Activated CD4-positive, alpha-beta T cell treated with anti-CD3 and anti-CD28 coated beads, Interleukin-2, Interleukin-4, amounts not matched to agents 100 ng/mL and 50 ng/mL, durations not matched to agents 16 hours and 8 hours (primary cell): ENCODE data around the gene EDC4.
"Not testable (repeated sequence)": the region's sequence is repeated elsewhere in the genome, so short reads cannot be mapped to it uniquely, and the experiment has no call there.

ENCODE experiments used
- DNase-seq: peaks from one replicate; pipeline ENCODE4 v3.0.0-alpha.2; 2020; ENCODE audit warnings: low spot score

EDC4 gene

GRCh38 chr16:67872631-67873434 is at the start of gene EDC4:
EDC4 (plus strand) TSS chr16:67873052; CDS start chr16:67873262, 210 bp downstream.
- peak; percentile 90 for DNase-seq

GRCh38 chr16:67825119-67825518 is 47.7 kb upstream of the EDC4 start:
- DNase-seq = no peak

- DNase-seq = no peak
Observed at GRCh38 chr16:67825906-67826305, 46.9 kb upstream of the EDC4 start.

GRCh38 chr16:67828651-67829050 is 44.2 kb upstream of the EDC4 start:
- DNase-seq = no peak

- no peak for DNase-seq
Observed at GRCh38 chr16:67833030-67833414, 39.8 kb upstream of the EDC4 start.

GRCh38 chr16:67833415-67834241 is 39.2 kb upstream of the EDC4 start:
- peak; percentile 96 for DNase-seq

- DNase-seq = no peak
Observed at GRCh38 chr16:67834242-67834614, 38.6 kb upstream of the EDC4 start.

GRCh38 chr16:67837190-67837589 is 35.7 kb upstream of the EDC4 start:
- DNase-seq = not testable (repeated sequence)

- no peak for DNase-seq
Observed at GRCh38 chr16:67837811-67838210, 35.0 kb upstream of the EDC4 start.

GRCh38 chr16:67841198-67841815 is 31.5 kb upstream of the EDC4 start:
- DNase-seq = no peak

- DNase-seq = peak; percentile 98
Observed at GRCh38 chr16:67841816-67842508, 30.9 kb upstream of the EDC4 start, which contains the start of gene THAP11. THAP11 (plus strand) TSS chr16:67842320; CDS start chr16:67842555, 235 bp downstream.

- DNase-seq = peak; percentile 59
Observed at GRCh38 chr16:67842509-67843342, 30.1 kb upstream of the EDC4 start.

GRCh38 chr16:67843343-67843765 is 29.5 kb upstream of the EDC4 start:
- no peak for DNase-seq

- DNase-seq = no peak
Observed at GRCh38 chr16:67844497-67844896, 28.4 kb upstream of the EDC4 start.

GRCh38 chr16:67845291-67846062 is 27.4 kb upstream of the EDC4 start:
- DNase-seq = no peak

GRCh38 chr16:67846063-67846319 is 26.9 kb upstream of the EDC4 start:
- no peak for DNase-seq

GRCh38 chr16:67846320-67847063 is 26.4 kb upstream of the EDC4 start, which contains the start of gene NUTF2:
NUTF2 (plus strand) TSS chr16:67846933; CDS start chr16:67865131, 18,198 bp downstream.
- DNase-seq = peak; percentile 98

GRCh38 chr16:67847064-67847861 is 25.6 kb upstream of the EDC4 start, which contains the start of gene CENPT:
CENPT (minus strand) TSS chr16:67847693; CDS start chr16:67833859, 13,834 bp downstream.
- no peak for DNase-seq

- no peak for DNase-seq
Observed at GRCh38 chr16:67848118-67848517, 24.7 kb upstream of the EDC4 start.
